Renal cortex interstitium (tissue), 11 donors: ENCODE measurements around the gene ANK2. TPM values are rescaled to one million over a fixed set of nuclear protein-coding genes. Genes with fewer than 3 reads are reported as not detected.
"Not testable (repeated sequence)": the region's sequence is repeated elsewhere in the genome, so short reads cannot be mapped to it uniquely, and the experiment has no call there.

Experiments
- DNase-seq, 11 donors: peaks; one replicate each; pipeline ENCODE4 v3.0.0-alpha.2; 2013; ENCODE audit warnings: low read depth in 9 of 11, low spot score in 4 of 11; ENCODE audit errors: extremely low read depth in 1 of 11
- polyA plus RNA-seq, 3 donors: library from polyadenylated mRNA; unstranded; fragments of 120-200 nt; gene quantifications; one replicate each; pipeline ENCODE4 v1.2.1, GENCODE V29; 2013; ENCODE audit not compliant: insufficient read length in 3 of 3

Gene ANK2
- polyA plus RNA-seq, 3 donors, result 61.0 to 62.1 (median 61.9) TPM

- DNase-seq, result no peak
Observed at GRCh38 chr4:113042502-113042901, 7.0 kb upstream of the ANK2 start.

- DNase-seq, result no peak
Observed at GRCh38 chr4:113043591-113043990, 5.9 kb upstream of the ANK2 start.

GRCh38 chr4:113050371-113050755 lies 910 bp downstream of the ANK2 start:
- no peak for DNase-seq

GRCh38 chr4:113050837-113051236 lies 1.4 kb downstream of the ANK2 start:
- DNase-seq, result no peak

- no peak for DNase-seq
Observed at GRCh38 chr4:113051361-113051760, 1.9 kb downstream of the ANK2 start.

DNA sequence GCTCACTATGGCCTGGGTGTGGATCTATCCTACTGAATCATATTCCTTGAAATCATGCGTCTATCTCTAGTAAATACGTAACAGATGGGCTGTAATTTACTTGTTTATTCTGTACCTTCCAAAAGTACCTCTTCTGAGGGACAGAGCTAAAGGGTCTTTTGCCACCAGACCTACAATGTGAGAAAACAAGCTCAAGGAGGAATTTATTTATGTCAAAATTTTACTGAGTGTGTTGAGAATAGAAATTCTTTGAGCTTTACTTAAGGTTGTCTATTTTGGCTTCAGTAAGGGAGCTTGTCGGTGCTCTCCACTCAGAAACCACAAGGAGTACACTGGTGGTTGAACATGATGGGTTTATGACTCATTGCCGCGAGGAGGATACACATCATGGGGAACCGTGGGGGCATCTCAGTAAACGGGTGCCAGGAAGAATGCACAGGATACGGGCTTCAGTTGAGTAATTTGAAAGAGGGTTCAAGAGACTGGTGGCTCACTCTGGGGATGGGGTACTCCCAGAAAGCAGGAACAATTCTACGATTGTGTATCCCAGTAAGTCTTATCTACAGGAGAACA lies 3.0 kb downstream of the ANK2 start:
- DNase-seq, result no peak

GRCh38 chr4:113053883-113054282 lies 4.4 kb downstream of the ANK2 start:
- no peak for DNase-seq

GRCh38 chr4:113056318-113056717 lies 6.9 kb downstream of the ANK2 start:
- no peak for DNase-seq

DNA sequence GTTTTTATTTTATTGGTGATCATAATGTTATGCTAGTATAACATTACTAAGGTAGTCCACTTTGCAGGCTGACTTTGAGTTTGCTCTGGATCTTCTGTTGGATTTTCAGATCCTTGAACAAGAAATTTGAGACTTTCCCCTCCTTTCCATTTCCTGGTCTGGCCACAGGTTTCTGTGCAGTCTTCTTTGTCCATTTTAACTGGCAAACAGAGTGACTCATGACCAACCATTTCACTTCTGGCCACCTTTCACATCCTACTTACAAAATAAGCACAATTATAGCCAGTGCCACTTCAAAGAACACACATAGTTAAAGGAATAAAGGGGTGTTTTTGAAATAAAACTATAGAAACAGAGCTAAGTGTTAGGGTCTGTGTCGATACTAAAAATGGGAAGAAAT lies 8.4 kb downstream of the ANK2 start:
- DNase-seq, result no peak

DNA sequence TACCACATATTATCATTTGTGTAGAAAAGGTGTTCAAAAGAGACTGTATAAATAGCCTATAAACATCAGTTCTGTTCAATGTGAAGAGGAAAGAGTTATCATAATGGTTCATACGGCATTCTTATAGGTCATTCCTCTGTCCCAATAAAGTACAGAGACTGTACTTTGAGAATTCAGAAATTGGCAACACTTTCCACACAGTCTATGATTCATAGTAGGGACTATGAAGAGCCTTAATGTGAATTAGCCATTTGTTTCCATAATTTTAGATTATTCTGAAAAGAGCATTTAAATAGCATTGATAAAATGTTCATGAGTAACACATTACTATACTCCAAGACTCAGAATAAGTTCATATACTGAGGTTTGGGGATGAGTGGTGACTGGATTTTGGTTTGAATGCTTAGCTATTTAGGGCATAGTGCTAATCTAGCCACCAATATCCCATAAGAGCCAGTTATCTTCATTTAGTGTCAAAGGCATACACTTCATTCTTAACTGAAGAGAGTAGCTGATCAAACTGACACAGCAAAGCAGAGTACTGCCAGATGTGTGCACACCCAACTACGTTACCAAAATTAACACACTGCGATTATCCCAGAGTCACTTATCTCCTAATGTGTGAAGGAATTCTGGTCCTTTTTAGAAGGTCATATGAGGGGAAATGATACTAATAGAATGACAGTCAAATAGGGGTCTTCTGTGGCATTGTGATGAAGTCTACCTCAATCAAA lies 10.2 kb downstream of the ANK2 start:
- no peak for DNase-seq

DNA sequence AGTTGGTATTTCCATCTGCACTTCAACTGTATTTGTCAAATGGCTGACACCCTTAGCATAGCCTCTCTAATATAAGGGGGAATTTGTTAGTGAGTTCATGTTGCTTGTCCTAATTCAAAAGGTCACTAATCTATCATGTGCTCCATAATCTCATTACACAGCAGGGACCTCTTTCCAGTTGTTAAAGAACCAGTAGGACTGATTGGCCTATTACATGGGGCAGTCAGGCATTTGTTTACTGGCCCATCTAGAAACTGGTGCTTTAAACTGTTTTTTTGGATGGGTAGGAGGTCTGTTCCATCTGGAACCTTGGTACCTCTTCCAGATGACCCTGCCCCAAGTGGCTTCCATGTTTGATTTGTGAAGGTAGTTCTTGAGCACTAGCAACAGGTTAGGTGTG lies 11.4 kb downstream of the ANK2 start:
- no peak for DNase-seq

DNA sequence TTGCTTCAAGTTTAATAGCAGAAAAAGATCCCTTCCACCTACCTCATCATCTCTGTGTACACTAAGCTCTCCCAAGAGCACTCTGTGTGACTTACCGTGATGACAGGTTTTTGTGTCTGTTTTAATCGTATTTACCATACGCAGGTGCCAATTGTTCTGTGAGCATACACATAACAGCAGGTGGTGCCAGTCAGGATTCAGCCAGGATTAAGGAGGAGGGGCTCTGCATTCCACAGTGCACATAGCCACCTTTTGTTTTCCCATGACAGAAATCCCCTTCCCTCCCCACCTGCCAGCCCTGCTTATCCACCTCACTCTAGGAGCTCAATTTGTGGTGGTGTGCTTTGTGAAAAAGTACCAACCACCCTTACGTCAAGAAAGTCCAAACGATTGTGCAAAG lies 14.8 kb downstream of the ANK2 start:
- no peak for DNase-seq

- no peak for DNase-seq
Observed at GRCh38 chr4:113065629-113066028, 16.2 kb downstream of the ANK2 start.

DNA sequence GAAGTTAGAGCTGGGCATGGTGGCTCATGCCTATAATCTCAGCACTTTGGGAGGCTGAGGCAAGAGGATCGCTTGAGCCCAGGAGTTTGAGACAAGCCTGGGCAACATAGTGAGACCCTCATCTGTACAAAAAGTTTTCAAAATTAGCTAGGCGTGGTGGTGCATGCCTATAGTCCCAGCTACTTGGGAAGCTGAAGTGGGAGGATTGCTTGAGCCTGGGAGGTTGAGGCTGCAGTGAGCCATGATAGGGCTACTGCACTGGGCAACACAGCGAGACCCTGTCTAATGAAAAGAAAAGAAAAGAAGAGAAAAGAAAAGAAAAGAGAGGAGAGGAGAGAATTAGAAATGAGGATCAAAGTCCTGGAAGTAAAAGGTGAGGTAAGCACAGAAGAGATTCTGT lies 19.3 kb downstream of the ANK2 start:
- not testable (repeated sequence) for DNase-seq

DNA sequence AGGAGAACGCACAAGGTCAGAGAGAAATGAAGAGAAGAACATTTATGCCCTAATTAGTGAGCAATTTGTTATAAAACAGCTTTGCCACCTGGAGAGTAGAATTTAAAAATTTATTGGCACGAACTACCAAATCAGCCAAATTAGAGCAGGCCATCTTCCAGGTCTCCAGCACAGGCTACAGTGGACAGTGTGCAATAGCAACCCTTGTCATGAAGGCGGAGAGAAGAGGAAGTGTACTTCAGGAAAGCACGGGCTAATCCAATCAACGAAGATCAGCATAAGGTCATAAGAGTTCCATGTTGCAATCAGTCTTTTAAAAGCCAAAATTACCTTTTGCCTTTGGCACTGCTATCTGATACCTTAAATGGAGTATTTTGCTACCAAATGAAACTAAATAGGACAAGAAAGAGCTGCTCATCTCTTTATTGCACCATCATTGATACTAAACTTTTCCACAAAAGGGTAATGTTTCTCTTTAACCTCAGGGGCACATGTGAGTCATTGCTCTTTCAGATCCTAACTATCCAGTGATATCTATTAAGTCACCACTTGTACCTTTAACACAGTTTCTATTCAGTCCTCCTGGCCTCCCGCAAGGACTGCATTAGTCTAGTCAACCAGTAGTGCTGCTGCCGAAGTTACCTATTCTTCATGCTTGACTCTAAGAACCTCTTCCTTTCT lies 19.9 kb downstream of the ANK2 start:
- DNase-seq, result no peak

GRCh38 chr4:113070755-113071154 lies 21.3 kb downstream of the ANK2 start:
- no peak for DNase-seq

DNA sequence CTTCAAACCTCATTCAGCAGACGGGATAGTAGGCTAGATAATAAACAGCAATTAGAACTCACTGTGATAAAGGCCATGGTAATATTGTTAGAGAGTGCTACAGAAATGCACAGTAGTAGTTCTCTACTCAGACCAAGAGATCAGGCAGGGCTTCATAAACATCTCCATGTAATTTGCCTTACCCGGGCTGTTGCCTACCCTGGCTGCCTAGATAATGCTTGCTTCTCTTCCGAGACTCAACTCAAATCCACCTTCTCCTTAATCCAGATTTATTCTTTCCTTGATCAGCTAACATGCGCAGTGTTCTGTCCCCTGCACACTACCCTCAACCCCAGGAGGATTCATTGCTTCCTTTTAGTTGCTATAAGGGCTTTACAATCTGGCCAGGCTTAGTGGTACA lies 21.8 kb downstream of the ANK2 start:
- DNase-seq, result no peak

DNA sequence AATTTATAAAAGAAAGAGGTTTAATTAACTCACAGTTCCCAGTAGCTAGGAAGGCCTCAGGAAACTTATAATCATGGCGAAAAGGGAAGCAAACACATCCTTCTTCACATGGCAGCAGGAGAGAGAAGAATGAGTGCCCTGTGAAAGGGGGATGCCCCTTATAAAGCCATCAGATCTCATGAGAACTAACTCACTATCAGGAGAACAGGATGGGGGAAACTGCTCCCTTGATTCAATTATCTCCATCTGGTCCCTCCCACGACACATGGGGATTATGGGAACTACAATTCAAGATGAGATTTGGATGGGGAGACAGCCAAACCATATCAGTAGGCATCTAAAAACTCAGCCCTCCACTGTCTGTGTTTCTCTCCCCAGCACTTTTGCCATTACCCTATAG lies 22.4 kb downstream of the ANK2 start:
- no peak for DNase-seq

GRCh38 chr4:113073451-113074005 lies 24.1 kb downstream of the ANK2 start:
- DNase-seq, result no peak

GRCh38 chr4:113077575-113077974 lies 28.1 kb downstream of the ANK2 start:
- no peak for DNase-seq
